Stimulated activated CD4-positive, alpha-beta T cell treated with anti-CD3 and anti-CD28 coated beads, TNF-alpha, amount 100 ng/mL, for 4 hours (primary cell): ENCODE results near the gene DAPK3.
"Not testable (repeated sequence)": the region's sequence is repeated elsewhere in the genome, so short reads cannot be mapped to it uniquely, and the experiment has no call there.

Experiments
- DNase-seq, 3 experiments: peaks; one replicate each; pipeline ENCODE4 v3.0.0-alpha.2; 2020; ENCODE audit warnings: low read depth in 3 of 3

The DAPK3 gene

GRCh38 chr19:3955276-3955675 is 15.6 kb downstream of the DAPK3 start:
- DNase-seq = not testable (repeated sequence)

GRCh38 chr19:3954107-3954506 is 16.8 kb downstream of the DAPK3 start:
- DNase-seq = no peak

- not testable (repeated sequence) for DNase-seq
These were observed 18.1 kb downstream of the DAPK3 start for GRCh38 chr19:3952755-3953276.

GRCh38 chr19:3950871-3951861 is 19.7 kb downstream of the DAPK3 start:
- no peak for DNase-seq

GRCh38 chr19:3949997-3950859 is 20.7 kb downstream of the DAPK3 start:
- DNase-seq = no peak

- DNase-seq = no peak
These were observed 21.6 kb downstream of the DAPK3 start for GRCh38 chr19:3949294-3949693.

GRCh38 chr19:3947316-3947933 is 23.5 kb downstream of the DAPK3 start:
- DNase-seq = not testable (repeated sequence)

GRCh38 chr19:3945838-3946237 is 25.1 kb downstream of the DAPK3 start:
- DNase-seq = no peak

GRCh38 chr19:3944018-3944721 is 26.7 kb downstream of the DAPK3 start:
- DNase-seq = no peak

GRCh38 chr19:3942790-3943409 is 28.0 kb downstream of the DAPK3 start:
- no peak for DNase-seq

GRCh38 chr19:3938300-3938950 is 32.5 kb downstream of the DAPK3 start:
- DNase-seq = not testable (repeated sequence)

GRCh38 chr19:3936506-3937442 is 34.1 kb downstream of the DAPK3 start:
- no peak for DNase-seq

- DNase-seq = no peak
These were observed 37.7 kb downstream of the DAPK3 start, which contains the start of gene NMRK2 for GRCh38 chr19:3932931-3933810. Gene NMRK2, plus strand, starts transcription at chr19:3933069. Its CDS starts 603 bp downstream, at chr19:3933672.

- no peak for DNase-seq
These were observed 39.9 kb downstream of the DAPK3 start for GRCh38 chr19:3931041-3931440.

GRCh38 chr19:3923912-3924311 is 47.0 kb downstream of the DAPK3 start:
- DNase-seq = no peak

GRCh38 chr19:3923096-3923758 is 47.7 kb downstream of the DAPK3 start:
- no peak for DNase-seq

- no peak for DNase-seq
These were observed 51.1 kb downstream of the DAPK3 start for GRCh38 chr19:3919793-3920192.
